Omental fat pad (tissue), 4 donors: Measurements from ENCODE around the gene GRIN2C. TPM values are rescaled to one million over a fixed set of nuclear protein-coding genes. Genes with fewer than 3 reads are reported as not detected.

Source experiments
- ATAC-seq: fragments of 150-250 bp; one replicate; pipeline ENCODE4 v1.9.1; 2016; ENCODE audit warnings: mild to moderate bottlenecking, moderate library complexity; ENCODE audit not compliant: low FRiP score
- DNase-seq: peaks from one replicate; pipeline ENCODE4 v3.0.0-alpha.2; 2019; ENCODE audit warnings: low spot score
- CTCF ChIP-seq, 3 donors: fragments of 450-650 bp; IDR thresholded peaks; one replicate each; pipeline ENCODE4 v1.5.1; 2016 to 2017; ENCODE audit warnings: antibody characterized with exemption in 3 of 3, mild to moderate bottlenecking in 3 of 3, moderate library complexity in 2 of 3
- total RNA-seq, 4 donors: library from RNA; depleted of rRNA; stranded (reverse); fragments of >200 nt; gene quantifications; one replicate each; pipeline ENCODE4 v1.1.0, GENCODE V29; 2016

GRIN2C gene
- total RNA-seq, 4 donors from 2014 or later = 1.0 to 4.7 (median 1.6) TPM; not detected in 1

- DNase-seq = no peak
- no peak for TF ChIP-seq CTCF (IDR thresholded peaks at IDR 0.05)
- ATAC-seq = no peak
Measured at GRCh38 chr17:74879308-74879707, 19.6 kb upstream of the GRIN2C start.

GRCh38 chr17:74878658-74879057 is 19.0 kb upstream of the GRIN2C start:
- ATAC-seq (no peak), DNase-seq (no peak)
- TF ChIP-seq CTCF (IDR thresholded peaks at IDR 0.05) = no peak

- ATAC-seq (no peak), DNase-seq (no peak)
- TF ChIP-seq CTCF (IDR thresholded peaks at IDR 0.05) = no peak
Measured at GRCh38 chr17:74877592-74878548, 18.2 kb upstream of the GRIN2C start.

GRCh38 chr17:74875977-74876593 is 16.4 kb upstream of the GRIN2C start:
- DNase-seq = no peak
- ATAC-seq = no peak

GRCh38 chr17:74875155-74875976 is 15.7 kb upstream of the GRIN2C start:
- no peak for TF ChIP-seq CTCF (IDR thresholded peaks at IDR 0.05)
- no peak for ATAC-seq
- DNase-seq = no peak

More at GRCh38 chr17:74875977-74876593, 16.4 kb upstream of the GRIN2C start:
- no peak for TF ChIP-seq CTCF (IDR thresholded peaks at IDR 0.05)

- DNase-seq = no peak
- TF ChIP-seq CTCF (IDR thresholded peaks at IDR 0.05) = no peak
- ATAC-seq = no peak
Measured at GRCh38 chr17:74874615-74875037, 14.9 kb upstream of the GRIN2C start.
